GM10266 (cell line): ENCODE results near the gene PSMD9.

Experiments
- DNase-seq: peaks from one replicate; pipeline ENCODE4 v3.0.0; 2012; ENCODE audit errors: extremely low spot score
- TF ChIP-seq, protein P1 (sequence below): IDR thresholded peaks from 2 replicates; pipeline ENCODE4 v1.5.1; 2012; ENCODE audit warnings: mild to moderate bottlenecking, low read depth; ENCODE audit not compliant: control insufficient read depth, insufficient read depth; ENCODE audit errors: missing control alignments

PSMD9 gene

GRCh38 chr12:121960541-121960940 is 72.0 kb downstream of the PSMD9 start:
- TF ChIP-seq, protein P1, sequence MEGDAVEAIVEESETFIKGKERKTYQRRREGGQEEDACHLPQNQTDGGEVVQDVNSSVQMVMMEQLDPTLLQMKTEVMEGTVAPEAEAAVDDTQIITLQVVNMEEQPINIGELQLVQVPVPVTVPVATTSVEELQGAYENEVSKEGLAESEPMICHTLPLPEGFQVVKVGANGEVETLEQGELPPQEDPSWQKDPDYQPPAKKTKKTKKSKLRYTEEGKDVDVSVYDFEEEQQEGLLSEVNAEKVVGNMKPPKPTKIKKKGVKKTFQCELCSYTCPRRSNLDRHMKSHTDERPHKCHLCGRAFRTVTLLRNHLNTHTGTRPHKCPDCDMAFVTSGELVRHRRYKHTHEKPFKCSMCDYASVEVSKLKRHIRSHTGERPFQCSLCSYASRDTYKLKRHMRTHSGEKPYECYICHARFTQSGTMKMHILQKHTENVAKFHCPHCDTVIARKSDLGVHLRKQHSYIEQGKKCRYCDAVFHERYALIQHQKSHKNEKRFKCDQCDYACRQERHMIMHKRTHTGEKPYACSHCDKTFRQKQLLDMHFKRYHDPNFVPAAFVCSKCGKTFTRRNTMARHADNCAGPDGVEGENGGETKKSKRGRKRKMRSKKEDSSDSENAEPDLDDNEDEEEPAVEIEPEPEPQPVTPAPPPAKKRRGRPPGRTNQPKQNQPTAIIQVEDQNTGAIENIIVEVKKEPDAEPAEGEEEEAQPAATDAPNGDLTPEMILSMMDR: no peak
- no peak for DNase-seq

GRCh38 chr12:121961195-121961879 is 72.7 kb downstream of the PSMD9 start:
- no peak for DNase-seq
- TF ChIP-seq, protein P1: no peak

DNA sequence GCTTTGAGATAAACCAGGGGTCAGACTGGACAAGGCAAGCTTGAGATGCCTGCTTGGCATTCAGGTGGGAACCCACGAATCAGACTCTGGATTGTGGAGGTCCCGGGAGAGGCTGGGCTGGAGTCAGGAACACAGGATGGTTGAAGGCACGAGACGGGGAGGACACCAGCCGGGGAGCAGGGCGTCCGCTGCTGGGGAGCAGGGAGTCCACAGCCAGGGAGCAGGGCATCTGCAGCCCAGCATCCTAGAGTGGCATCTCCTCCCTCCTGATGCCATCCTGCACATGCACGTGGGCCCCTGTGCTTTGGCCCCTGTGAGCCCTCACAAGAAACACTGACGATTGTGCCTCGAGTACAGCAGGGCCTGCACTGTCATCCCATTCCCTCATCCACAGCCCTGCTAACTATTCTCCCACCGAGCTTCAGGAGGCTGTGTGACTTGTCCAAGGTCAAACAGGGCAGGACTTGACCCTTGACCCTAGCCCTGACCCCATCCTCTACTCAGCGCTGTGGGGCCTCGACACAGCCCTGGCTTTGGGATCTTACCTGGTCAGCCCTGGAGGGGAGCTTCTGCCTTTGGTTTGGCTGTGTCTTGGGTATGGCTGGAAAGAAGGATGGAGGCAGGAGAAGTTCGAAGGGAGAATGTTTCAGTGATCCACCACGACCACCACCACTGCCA is 74.9 kb downstream of the PSMD9 start:
- DNase-seq: no peak
- TF ChIP-seq, protein P1: no peak

- TF ChIP-seq, protein P1: no peak
- no peak for DNase-seq
Measured at GRCh38 chr12:121964813-121965643, 76.4 kb downstream of the PSMD9 start.

DNA sequence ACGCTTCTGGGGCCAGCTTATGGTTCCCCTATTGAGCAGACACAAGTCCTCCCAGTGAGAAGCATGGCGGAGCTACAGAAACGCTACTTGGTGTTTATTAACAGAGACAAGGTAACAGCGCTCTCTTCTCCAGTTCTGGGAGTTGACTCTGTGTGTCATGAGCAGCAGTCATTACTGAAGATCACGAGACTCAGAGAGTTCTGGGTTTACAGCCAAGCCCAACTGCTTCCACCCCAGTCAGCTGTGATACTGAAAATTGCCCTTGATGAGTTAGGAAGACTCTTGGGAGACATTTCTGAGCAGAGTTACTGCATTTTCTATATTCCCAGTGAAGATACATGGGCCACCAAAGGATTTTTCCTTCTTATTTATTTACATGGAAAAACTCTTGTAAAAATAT is 78.4 kb downstream of the PSMD9 start:
- no peak for DNase-seq

More for the DNA sequence above, 78.4 kb downstream of the PSMD9 start:
- TF ChIP-seq, protein P1: no peak
